Right lung (tissue), 5 donors: Measurements from ENCODE around the gene PACS2. TPM values are rescaled to one million over a fixed set of nuclear protein-coding genes. Genes with fewer than 3 reads are reported as not detected.

Experiments
- DNase-seq, 2 donors: peaks; one replicate each; pipeline ENCODE4 v3.0.0-alpha.2; 2013
- polyA plus RNA-seq, 5 donors: library from polyadenylated mRNA; unstranded; fragments of 120-200 nt; gene quantifications; one replicate each; pipeline versions ENCODE4 v1.2.1 to v1.2.3, GENCODE V29; 2013; ENCODE audit warnings: inconsistent platforms in 1 of 5, low replicate concordance in 1 of 5; ENCODE audit not compliant: insufficient read length in 5 of 5, insufficient read depth in 1 of 5

The PACS2 gene
- polyA plus RNA-seq, 5 donors: 61.8 to 92.3 (median 77.3) TPM

DNA sequence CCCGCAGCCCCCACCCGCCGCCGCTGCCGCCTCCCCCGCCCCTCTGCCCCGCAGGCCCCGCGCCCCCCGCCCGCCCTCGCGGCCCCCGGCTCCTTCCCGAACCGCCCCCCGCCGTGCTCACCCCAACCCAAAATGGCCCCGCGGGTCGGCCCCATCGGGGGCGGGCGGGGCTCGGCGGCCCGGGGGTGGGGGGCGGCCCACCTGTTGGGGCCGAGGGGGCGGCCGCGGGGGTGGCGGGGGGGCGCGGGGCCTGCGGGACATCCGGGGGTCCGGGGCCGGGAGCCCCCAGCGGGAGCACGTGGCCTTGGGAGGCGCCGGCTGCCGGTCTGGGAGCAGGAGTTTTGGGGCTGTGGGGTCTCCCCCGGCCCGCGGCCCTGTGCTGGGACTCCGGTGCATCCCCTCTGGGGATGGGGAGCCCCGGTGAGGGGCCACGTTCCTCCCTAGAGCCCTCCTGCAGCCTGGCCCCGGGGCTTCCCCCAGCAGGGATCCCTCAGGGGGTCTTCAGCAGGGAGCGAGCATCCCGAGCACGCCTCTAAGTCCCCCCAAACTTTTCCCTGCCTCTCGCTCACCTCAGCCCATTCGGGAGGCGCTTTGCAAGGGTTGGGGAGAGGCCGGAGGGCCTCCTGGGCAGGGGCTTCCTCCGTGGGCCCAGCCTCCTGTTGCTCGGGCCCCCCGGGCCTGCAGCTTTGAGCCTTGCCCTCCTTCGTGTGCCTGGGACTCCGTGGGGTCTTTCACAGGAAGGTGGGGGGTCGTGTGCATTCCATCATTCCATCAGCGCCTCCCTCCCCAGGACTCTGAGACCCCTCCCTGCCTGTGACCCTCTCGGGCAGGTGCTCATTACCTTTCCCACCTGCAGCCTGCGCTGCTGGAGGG is 105.8 kb downstream of the PACS2 start:
- no peak for DNase-seq

GRCh38 chr14:105420974-105421674 is 106.6 kb downstream of the PACS2 start:
- no peak for DNase-seq

DNA sequence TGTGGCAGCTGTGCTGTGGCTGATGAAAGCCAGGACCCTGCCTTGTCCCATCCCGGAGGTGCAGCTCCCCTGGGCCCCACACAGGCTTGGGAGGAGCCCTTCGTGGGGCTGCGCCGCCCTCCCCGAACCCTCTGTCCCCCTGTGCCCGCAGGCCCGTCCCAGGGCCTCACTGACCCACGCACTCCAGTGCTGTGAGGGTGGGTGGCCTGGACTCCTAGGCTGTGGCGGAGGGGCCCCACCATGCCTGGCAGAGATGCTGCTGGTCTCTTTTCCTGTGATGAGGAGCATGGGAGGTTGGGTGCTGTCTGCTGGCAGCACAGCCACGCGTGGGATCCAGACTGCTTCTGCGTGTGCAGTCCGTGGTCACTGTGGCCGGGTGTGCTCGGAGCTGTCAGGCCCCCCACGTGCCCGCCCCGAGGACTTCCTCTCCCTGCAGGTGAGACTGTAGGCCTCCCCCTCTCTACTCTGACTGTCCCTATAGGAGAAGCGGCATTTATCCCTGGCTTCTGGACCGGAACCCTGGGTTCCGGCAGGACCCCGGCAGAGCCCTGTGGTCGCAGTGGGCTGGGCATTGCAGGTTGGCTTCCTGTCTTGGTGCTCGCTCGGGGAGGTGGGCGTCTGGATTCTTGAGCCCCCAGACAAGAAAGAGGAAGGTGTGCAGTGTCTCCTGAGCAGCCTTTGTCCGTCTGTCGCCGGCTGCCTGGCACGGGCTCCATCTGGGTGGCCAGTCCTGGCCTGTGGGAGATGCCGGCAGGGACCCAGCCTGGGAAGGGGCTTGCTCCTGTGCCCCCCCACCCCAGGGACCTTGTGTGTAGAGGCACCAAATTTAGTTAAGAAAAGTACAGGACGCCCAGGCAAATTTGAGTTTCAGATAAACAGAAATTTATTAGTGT is 107.4 kb downstream of the PACS2 start:
- DNase-seq: no peak

DNA sequence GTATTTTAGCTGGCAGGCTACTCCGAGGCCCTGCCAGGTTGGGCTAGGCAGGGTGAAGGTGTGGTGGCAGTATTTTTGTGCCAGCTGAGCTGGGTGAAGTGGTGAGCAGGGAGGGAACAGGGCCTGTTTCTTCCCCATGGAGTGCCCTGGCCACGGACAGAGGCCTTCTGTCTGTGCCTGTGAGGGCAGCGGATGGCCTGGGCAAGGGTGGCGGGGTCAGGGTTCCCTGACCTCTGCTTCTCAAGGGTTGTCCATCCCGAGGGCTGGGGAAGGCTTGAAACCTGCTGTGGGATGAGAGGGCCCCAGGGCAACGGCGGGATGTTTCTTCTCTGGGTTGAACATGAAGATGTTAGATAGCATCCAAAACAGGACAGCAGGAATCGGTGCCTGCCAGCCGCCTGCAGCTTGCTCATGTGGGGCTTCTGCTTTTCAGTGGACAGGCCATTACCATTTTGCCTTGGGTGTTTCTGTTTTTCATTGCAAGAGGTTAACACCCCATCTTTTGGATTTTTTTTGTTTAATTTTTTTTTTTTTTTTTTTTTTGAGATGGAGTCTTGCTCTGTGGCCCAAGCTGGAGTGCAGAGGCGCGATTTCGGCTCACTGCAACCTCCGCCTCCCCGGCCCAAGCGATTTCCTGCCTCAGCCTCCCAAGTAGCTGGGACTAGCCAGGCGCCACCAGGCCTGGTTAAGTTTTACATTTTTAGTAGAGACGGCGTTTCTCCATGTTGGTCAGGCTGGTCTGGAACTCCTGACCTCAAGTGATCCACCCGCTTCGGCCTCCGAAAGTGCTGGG is 108.3 kb downstream of the PACS2 start:
- DNase-seq: no peak

DNA sequence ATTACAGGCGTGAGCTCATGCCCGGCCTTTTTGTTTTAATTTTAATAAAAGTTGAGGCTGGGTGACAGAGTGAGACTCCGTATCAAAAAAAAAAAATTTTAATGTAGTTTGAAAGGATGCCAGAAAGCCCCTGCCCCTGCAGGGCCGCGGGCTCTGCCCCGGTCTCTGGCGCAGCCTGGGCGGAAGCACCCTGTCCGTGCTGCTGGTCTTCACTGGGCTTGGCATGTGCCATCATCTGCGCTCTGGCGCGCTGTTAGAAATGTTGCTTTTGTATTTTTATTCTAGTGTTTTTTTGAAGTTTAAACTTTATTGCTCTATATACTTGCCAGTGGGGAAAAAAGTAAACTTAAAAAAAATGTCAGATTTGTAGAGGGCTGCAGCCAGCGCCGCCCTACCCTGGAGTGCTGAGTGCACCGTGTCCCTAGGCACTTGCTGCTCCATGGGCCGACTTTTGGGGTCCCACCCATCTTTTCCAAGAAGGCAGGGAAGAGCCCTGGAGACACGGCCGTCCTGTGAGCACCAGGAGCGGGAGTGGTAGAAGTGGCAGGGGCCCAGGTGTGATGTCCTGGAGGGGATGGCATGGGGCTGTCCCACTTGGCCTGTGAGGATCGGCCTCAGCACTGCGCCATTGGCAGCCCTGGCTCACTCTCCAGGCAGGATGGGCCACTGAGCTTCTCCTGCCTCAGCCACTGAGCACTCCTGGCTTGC is 109.1 kb downstream of the PACS2 start:
- no peak for DNase-seq

- DNase-seq: no peak
Observed at GRCh38 chr14:105424861-105425260, 110.3 kb downstream of the PACS2 start.

- no peak for DNase-seq
Observed at GRCh38 chr14:105425823-105426247, 111.3 kb downstream of the PACS2 start.

DNA sequence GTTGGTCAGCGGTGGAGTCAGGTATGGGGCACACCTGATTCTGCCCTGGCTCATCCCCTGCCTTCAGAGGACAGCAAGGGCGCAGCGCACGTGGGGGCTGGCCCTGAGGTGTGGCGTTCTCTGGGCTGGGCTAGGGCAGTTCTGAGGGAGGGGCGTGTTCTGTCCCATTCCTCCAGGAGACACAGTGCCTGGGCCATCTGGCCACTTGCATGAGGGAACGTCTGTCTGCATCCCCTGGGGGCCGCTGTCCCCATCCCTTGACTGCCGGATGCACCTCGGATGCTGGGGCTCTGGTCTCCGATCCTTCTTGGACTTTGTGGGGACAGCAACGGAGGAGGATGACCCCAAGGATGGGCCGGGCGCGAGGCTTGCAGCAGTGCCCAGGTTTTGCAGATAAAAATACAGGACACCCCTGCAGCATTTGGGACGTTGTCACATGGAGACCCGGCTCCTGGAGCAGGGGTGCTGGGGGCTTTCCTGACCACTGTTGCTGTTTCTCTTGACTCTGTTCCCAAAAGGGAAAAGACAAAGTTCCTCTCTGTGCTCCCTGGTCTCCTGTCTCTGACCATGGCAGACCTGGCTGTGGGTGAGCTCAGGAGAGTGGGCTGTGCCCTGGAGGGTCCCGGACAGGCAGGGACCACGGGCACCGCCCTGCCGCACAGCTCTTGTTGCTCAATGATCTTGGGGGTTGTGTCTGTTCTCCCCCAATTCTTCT is 112.0 kb downstream of the PACS2 start:
- no peak for DNase-seq

DNA sequence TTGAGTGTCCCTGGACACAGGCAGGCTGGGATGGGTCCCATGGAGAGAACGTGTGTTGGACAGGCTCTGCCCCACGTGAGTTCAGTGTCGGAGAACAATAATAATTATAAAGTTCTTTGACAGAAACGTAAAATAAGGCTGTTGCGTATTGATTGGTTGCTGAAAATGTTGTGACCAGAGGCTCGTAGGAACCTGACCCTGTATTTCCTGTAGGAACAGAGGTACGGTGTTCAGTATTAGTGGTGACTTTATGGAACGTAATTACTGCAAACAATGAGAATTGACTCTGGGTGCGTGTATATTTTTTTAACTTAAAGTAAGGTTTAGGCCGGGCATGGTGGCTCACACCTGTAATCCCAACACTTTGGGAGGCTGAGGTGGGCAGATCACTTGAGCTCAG is 112.9 kb downstream of the PACS2 start:
- no peak for DNase-seq

DNA sequence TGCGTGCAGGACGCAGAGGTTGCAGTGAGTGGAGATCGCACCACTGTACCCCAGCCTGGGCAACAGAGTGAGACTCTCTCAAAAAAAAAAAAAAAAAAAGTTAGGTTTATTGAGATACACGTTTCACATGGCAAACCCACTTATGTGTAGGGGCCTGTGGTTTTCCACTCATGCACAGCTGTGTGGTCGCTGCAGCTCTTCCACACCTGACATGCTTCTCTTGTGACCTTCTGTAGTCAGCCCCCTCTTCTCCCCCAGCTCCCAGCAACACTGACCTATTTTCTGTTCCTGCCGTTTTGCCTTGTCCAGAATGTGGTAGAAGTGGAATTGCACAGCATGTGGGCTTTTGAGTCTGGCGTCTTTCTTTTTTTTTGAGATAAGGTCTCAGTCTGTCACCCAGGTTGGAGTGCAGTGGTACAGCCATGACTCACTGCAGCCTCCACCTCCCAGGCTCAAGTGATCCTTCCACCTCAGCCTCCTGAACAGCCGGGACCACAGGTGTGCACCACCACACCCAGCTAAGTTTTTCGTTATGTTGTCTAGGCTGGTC is 113.5 kb downstream of the PACS2 start:
- no peak for DNase-seq

DNA sequence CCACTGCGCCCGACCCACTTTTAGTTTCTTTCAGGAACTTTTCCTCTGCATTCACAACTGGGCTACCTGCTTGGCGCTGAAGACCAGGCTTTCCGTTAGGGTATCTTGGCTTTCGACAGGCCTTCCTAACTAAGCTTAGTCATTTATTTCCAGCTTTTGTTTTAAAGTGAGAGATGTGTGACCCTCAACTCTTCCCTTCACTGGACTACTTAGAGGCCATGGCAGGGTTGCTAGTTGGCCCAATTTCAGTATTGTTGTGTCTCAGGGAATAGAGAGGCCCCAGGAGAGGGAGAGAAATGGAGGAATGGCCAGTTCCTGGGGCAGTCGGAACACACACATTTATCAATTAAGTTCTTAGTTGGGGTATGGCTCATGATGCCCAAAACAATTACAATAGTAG is 115.5 kb downstream of the PACS2 start:
- DNase-seq: no peak

DNA sequence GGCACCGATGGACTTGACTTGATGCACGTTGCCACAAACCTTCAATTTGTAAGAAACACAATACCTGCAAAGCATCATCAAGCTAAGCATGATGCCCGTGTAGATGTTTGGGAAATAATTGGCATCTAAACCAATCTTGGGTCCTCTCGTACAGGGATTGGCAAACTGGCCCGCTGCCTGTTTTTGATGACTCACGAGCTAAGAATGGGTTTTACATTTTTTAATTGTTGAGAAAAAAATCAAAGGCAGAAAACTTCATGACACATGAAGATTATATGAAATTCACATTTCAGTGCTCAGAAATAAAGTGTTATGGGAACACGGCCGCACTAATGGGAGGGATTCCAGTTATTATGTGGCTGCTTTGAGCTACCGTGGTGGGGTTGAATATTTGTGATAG is 116.0 kb downstream of the PACS2 start:
- no peak for DNase-seq

- DNase-seq: no peak
Observed at GRCh38 chr14:105431256-105431655, 116.7 kb downstream of the PACS2 start.

GRCh38 chr14:105432657-105433056 is 118.1 kb downstream of the PACS2 start:
- DNase-seq: no peak

GRCh38 chr14:105433161-105433605 is 118.6 kb downstream of the PACS2 start:
- DNase-seq: no peak

DNA sequence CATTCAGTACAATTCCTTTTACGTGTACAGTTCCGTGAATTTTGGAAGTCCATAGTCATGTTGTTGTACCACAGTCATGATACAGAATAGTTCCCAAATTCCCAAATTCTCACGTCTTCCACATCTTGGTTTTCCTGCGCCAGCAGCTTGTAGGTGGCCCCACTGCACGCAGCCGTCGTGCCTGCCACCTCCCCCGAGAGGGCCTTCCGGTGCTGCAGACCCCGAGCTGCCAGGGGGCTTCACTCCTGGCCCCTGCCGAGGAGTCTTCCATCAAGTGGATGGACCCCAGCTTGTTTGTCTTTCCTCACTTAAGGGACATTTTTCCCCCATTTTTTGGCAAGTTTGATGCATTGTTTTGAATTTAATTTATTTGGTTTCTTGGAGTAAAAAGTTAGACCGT is 121.9 kb downstream of the PACS2 start:
- no peak for DNase-seq

DNA sequence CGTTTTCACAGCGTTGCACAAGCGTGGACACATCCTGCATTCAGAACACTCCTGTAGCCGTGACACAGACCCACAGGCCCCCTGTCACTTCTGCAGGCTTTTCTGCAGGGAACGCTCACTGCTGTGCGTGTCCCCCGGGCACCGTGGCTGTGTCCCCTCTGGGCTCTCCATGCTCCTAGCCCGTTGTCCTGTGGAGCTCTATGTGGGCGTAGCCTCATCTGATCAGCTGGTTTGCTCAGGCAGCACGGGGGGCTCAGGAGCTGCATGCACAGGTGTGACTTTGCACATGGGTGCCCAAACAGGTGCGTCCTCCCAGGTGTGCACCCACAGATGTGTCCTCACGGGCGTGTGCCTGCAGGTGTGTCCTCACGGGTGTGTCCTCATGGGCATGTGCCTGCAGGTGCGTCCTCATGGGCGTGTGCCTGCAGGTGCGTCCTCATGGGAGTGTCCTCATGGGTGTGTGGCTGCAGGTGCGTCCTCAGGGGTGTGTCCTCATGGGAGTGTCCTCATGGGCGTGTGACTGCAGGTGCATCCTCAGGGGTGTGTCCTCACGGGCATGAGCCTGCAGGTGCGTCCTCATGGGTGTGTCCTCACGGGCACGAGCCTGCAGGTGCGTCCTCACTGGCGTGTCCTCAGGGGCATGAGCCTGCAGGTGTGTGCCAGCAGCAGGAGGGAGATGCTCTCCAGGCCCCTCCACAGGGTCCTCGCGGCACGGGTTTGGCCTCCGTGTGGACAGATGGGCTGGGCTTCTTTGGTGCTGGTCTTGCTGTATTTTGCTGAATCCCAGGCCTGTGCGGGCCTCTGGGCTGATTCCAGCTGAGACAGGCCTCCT is 122.6 kb downstream of the PACS2 start:
- no peak for DNase-seq

- no peak for DNase-seq
Observed at GRCh38 chr14:105437723-105438500, 123.4 kb downstream of the PACS2 start.
